PC-9 (cell line): Measurements from ENCODE around the gene EPHB1.

Experiments used
- EZH2 ChIP-seq: fragments of 200-600 bp; sonication (generic); IDR thresholded peaks from 2 replicates; pipeline ENCODE4 v1.8.0; 2017; ENCODE audit warnings: antibody characterized with exemption, low read depth
- TF ChIP-seq, protein P1 (sequence below): fragments of 200-600 bp; sonication (generic); conservative IDR thresholded peaks from 2 replicates; pipeline ENCODE4 v1.6.1; 2017; ENCODE audit warnings: mixed run types, antibody characterized with exemption, mild to moderate bottlenecking, moderate library complexity

DNA sequence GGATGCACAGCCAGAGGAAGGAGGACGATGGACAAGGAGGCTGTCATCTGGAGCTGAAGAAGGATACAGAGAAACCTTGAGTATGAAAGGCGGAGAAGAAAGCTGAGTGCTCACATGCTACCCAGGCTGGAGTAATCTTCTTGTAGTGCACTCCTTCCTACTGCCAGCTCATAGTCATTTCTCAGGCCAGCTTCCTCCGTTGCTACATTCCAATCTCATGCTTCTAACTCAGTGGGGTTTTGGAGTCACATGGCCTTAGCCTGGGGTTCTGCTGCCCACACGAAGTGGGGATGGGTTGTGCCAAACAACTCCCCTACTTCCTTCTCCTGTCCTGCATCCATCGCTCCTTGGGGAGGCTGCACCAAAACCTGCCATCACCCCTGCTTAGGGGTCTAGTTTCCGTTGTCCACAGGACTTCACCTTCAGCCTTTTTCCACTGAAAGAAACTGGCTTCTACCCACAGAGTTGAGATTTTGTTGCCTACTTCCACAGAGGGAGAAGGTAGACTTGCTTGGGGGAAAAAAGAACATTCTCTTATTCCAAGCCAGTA lies 239.9 kb downstream of the EPHB1 start:
- TF ChIP-seq, protein P1, sequence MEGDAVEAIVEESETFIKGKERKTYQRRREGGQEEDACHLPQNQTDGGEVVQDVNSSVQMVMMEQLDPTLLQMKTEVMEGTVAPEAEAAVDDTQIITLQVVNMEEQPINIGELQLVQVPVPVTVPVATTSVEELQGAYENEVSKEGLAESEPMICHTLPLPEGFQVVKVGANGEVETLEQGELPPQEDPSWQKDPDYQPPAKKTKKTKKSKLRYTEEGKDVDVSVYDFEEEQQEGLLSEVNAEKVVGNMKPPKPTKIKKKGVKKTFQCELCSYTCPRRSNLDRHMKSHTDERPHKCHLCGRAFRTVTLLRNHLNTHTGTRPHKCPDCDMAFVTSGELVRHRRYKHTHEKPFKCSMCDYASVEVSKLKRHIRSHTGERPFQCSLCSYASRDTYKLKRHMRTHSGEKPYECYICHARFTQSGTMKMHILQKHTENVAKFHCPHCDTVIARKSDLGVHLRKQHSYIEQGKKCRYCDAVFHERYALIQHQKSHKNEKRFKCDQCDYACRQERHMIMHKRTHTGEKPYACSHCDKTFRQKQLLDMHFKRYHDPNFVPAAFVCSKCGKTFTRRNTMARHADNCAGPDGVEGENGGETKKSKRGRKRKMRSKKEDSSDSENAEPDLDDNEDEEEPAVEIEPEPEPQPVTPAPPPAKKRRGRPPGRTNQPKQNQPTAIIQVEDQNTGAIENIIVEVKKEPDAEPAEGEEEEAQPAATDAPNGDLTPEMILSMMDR = no peak
- TF ChIP-seq EZH2 = no peak
